GM18873 (cell line): Measurements from ENCODE around the gene PTCHD4.
"Not testable (repeated sequence)": the region's sequence is repeated elsewhere in the genome, so short reads cannot be mapped to it uniquely, and the experiment has no call there.

Experiments used
- ATAC-seq: cut with Tn5 transposase; IDR thresholded peaks from one replicate; pipeline ENCODE4 v1.9.1; 2021; ENCODE audit warnings: mild to moderate bottlenecking, moderate library complexity, moderate number of reproducible peaks; ENCODE audit not compliant: unreplicated experiment, low FRiP score

PTCHD4 gene

DNA sequence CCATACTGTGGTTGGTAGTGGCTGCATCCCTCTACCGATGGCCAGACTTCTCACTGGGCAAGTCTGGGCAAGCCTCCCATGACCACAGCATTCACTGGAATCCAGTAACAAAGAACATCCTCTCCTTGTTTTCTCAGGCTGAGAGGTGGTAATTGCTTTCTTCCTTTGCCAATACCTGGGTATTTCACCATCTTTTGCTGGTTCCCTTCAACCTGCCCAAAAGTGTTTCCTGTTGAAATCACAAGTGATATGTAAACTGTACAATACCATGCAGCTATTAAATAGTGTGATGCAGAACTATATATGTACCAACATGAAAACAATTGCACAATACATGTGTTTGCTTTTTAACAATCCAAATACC is at the start of gene PTCHD4:
TSS of gene PTCHD4 (minus strand) at position 55 of the 364 bp plus-strand sequence. CDS start 42,240 bp downstream, outside the sequence.
- ATAC-seq, result no peak

DNA sequence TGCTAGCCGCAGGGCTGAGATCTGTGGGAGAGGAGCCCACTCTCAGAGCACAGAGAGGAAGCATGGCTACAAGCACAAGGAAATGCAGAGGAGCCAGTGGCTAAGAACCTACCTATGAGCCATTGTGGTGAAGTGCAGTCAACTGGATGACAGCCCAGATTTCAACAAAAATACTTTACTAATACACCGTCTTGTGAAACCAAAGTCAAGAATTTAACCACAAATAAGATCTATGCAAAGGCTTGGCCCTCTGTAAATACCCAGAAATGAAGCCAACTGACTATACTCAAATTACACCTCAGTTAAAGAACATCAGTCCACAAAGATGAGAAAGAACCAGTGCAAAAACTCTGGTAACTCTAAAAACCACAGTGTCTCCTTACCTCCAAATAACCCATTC is 40.1 kb upstream of the PTCHD4 start:
- no peak for ATAC-seq

DNA sequence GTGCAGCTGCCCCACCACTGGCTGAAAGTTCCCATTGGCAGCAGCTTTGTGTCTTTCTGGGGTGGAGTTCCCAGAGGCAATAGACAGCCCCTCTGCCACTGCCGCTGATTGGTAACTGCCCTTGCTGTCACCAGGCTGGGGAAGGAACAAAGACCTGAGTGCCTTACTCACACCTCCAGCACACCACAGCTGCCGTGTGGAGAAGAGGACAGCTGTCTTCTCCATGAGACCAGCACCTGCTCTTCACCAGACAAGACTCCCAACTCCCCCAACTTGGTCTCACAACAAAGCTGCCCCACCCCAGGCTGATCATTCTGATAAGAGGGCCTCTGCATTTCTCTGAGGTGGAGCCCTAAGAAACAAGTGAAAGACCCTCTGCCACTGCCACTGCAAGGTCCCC is 39.7 kb upstream of the PTCHD4 start:
- no peak for ATAC-seq

- ATAC-seq, result no peak
Measured at GRCh38 chr6:48147051-48147450, 36.1 kb upstream of the PTCHD4 start.

GRCh38 chr6:48144021-48144420 is 33.0 kb upstream of the PTCHD4 start:
- no peak for ATAC-seq

- ATAC-seq, result no peak
Measured at GRCh38 chr6:48141975-48142374, 31.0 kb upstream of the PTCHD4 start.

DNA sequence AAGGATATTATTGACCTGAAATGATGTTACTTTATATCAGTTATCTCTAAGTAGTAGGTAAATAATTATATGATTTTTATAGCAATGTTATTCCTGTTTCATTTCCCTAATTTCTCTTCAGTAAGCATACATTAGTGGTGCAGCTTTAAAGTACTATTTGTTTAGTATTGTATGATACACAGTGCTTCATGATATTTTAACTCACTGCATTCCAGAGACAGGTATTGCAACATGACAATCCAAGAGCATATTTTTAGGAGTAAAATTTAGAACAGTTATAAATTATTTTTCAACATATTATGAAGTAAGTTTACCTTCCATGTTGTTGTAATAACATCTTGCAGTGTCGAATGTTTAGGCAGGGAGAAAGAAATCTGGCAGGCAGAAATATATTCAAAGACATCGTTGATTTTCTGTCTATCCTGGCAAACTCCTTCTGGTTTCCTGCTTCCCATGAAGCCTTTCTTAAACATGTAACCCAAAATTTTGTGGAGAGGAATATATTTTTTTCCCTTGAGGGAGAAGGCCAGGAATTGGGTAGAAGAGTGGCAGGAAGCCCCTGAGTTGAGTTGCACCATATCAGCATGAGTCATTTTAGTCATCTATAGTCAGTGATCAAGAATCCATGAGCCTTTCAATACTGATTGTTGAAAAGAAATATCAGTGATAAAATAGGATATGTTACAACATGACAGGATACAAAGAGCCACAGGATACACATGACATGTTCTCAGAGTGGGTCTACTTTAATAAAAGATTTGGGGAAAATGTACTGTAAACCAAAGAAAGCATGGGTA is 29.0 kb upstream of the PTCHD4 start:
- ATAC-seq, result no peak

GRCh38 chr6:48136856-48137255 is 25.9 kb upstream of the PTCHD4 start:
- ATAC-seq, result no peak

GRCh38 chr6:48135323-48136084 is 24.5 kb upstream of the PTCHD4 start:
- ATAC-seq, result no peak

DNA sequence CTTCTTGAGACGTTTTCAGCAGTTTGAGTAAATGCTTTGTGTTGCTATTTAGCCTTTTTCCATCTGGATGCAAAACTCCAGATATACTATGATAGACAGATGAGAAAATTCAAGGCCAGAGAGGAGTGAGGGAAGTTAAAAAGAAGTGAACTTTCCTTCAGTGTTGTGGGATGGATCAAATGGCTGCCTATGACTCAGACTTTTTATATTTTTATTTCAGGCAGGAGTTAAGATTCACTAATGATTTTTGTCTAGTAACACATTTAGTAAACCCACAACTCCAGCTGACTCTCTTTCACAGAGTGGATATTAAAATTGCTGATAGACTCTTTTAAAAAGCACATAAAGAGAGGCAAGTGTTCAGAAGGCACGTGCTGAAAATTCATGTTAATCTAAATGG is 23.2 kb upstream of the PTCHD4 start:
- ATAC-seq, result no peak

DNA sequence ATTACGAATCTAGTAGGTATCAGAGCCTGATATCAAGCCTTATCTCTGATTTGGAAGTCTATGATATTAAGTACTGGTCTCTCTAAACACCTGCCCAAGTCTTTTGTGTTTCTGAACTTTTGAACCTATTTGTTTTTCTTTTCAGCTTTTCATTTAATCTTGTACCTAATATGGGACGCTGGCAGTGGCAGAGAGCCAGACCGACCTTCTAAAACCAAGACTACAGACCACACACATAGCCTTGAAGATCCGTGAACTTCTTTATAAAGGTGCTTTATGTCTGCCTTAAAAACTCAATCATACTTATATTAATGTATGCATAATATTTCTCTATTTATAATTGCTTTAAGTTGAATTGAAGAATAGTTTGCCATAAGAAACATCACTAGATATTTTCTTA is 12.6 kb upstream of the PTCHD4 start:
- ATAC-seq, result no peak

DNA sequence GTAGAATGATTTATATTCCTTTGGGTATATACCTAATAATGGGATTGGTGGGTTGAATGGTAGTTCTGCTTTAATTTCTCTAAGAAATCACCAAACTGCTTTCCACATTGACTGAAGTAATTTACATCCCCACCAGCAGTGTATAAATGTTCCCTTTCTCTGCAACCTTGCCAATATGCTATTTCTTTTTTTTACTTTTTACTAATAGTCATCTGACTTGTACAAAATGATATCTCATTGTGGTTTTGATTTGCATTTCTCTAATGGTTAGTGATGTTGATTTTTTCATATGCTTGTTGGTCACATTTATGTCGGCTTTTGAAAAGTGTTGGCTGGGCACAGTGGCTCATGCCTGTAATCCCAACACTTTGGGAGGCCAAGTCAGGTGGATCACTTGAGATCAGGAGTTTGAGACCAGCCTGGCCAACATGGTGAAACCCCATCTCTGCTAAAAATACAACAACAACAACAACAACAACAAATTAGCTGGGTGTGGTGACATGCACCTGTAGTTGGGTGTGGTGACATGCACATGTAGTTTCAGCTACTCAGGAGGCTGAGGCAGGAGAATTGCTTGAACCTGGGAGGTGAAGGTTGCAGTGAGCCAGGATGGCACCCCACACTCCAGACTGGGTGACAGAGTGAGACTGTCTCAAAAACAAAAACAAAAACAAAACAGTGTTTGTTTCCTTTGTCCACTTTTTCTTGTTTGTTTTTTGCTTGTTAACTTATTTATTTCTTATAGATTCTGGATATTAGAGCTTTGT is 11.2 kb upstream of the PTCHD4 start:
- ATAC-seq, result not testable (repeated sequence)

DNA sequence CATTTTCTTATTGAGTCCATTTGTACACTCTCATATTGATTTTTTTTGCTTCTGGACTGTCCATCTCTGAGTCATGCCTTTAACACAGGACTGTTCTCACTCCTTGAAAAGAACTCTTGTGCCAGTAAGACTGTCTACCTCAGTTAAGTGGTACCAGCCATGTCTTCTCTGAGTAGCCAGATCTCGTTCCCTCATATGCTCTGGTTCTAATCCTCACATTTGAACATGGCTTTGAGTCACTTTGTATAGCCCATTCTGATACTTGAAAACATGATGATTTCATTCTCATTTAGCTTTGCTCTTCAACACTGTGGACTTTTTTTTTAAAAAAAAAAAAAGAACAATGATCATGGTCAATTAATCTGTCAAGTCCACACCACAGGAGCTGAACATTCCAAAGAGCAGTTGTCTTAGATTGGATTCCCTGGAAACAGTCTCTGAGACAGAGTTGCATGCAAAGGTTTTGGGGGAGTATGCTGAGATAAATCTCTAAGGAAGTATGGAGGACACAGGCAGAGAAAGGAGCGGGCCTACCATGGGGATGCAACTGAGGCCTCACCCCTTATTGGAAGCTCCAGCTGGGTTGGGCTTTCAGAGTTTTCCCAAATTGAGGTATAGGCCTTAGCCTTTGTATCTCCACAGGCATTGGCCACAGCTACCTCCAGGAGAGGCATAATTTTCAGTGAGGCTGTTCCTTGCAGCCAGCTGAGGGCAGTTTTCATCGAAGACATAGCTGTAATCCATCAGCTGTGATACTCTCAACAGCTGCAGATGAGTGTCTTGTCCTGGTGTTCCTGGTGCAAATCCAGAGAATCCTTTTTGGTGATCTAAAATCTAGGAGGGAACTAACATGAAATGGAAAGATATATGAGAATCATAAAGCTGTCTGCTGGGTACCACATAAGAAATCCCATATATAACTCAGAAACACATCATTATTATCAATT is 6.0 kb upstream of the PTCHD4 start:
- ATAC-seq, result no peak

DNA sequence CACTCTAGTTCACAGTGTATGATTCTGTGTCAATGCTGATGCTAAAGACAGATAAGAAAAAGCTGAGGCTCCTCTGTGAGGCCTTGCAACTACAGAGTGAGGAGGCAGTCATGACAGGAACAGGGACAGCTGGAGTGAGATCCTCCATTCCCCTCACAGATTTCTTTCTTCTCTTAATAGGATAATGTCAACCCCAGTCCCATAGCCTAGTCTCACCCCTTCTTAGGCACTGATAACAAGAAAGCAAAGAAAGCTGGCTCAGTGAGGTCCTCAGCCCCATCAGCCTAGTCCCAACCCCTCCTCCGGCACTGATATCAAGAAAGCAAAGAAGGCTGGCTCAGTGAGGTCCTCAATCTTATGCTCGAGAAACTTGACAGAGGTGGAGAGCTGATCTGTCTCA is 2.1 kb upstream of the PTCHD4 start:
- no peak for ATAC-seq

DNA sequence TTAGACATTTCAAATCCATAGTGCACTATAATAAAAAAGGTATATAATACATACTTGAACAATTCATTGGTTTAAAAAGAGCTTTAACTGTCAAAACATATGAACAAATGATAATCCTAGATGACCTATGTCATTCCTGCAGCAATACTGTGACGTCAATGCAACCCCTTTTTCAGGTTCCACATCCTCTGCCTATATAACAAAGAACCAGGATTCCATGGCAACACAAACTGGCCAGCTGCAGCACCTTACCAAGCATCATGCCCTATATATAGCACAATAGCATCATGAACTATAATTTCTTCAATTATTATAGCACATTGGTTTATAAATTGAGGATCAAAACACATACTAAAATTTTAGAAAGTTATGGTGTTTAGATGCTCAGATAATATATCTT is 578 bp upstream of the PTCHD4 start:
- no peak for ATAC-seq

DNA sequence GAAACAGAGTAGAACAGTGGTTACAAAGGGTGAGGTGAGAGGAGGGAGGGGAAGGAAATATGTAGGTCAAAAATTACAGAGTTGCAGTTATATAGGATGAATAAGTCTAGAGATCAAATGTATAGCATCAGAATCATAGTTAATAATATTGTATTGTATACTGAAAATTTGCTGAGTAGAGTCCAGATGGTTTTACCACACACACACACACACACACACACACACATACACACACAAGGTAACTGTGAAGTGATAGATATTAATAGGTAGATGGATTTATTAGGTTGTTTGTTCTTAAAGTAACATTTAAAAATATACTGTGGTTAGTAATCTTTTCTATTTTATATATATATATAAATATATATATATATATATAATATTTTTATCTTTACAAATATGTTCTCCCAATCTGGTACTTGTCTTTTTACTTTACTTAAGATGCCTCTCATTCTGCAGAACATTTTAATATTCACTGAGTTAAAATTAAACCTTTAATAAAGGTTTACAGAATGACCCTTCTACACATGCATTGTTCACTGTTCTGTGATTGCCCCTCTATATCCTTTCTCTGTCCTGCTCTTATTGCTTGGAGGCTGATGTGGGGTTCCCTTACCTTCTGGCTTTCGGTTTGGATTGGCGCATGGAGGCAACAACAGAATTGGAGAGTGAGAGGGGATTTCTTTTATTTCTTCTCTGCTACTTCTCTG is 408 bp downstream of the PTCHD4 start:
- ATAC-seq, result no peak

DNA sequence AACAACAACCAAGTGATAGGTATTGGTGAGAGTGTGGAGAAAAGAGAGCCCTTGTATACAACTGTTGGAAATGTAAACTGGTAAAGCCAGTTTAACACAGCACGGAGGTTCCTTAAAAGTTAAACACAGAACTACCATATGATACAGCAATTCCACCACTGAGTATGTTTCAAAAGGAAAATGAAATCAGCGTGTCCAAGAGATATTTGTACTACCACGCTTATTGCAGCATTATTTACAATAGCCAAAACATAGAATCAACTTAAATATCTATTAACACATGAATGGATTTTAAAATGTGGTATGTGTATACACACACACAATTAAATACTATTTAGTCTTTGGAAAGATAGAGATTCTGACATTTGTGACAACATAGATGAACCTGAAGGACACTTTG is 1.1 kb downstream of the PTCHD4 start:
- no peak for ATAC-seq

- not testable (repeated sequence) for ATAC-seq
Measured at GRCh38 chr6:48102476-48103195, 8.4 kb downstream of the PTCHD4 start.

GRCh38 chr6:48101290-48101689 is 9.7 kb downstream of the PTCHD4 start:
- no peak for ATAC-seq
